AG04449 (cell line): Measurements from ENCODE around the gene OTUB1.
"Not testable (repeated sequence)": the region's sequence is repeated elsewhere in the genome, so short reads cannot be mapped to it uniquely, and the experiment has no call there.

Experiments
- CTCF ChIA-PET: fragments of 350-600 bp; formaldehyde crosslinking; extraction: SDS; loops from one replicate; lab custom pipeline; 2021; ENCODE audit warnings: antibody characterized with exemption; lab: Yijun Ruan, JAX
- POLR2A ChIA-PET: fragments of 400-600, 350-600 bp; formaldehyde crosslinking; extraction: SDS; loops from one replicate; lab custom pipeline; 2020; ENCODE audit warnings: antibody characterized with exemption, inconsistent platforms; lab: Yijun Ruan, JAX
- DNase-seq: peaks from one replicate; pipeline ENCODE4 v3.0.0-alpha.2; 2010; ENCODE audit warnings: low read depth, low spot score
- H3K4me3 ChIP-seq: 2 replicates; pipeline ENCODE4 v1.5.1; 2011; ENCODE audit warnings: low read depth, mild to moderate bottlenecking, control low read depth, low read length
- CTCF ChIP-seq: IDR thresholded peaks from one replicate; pipeline ENCODE4 v1.5.1; 2011; ENCODE audit warnings: mild to moderate bottlenecking, moderate library complexity, low read length, control low read depth, inconsistent platforms; ENCODE audit not compliant: insufficient read depth; ENCODE audit errors: missing control alignments

OTUB1 gene

GRCh38 chr11:63952570-63952969 is 33.7 kb upstream of the OTUB1 start:
- CTCF ChIA-PET, result interaction anchor here (0.8 to 12.8 kb wide), 3 partner anchors 9 to 200 kb away, joined by 3 to 639 read pairs (median 13); partner anchors contain the start of gene MARK2
- POLR2A ChIA-PET, result no interaction called here
- DNase-seq, result no peak
- no peak overlapping the region for H3K4me3 ChIP-seq
- no peak for TF ChIP-seq CTCF

- CTCF ChIA-PET, result interaction anchor here (0.8 to 2.2 kb wide), 4 partner anchors 9 to 121 kb away, joined by 3 to 15 read pairs (median 9); partner anchors contain the start of gene MARK2
Observed at GRCh38 chr11:63958008-63958407, 28.2 kb upstream of the OTUB1 start.

GRCh38 chr11:63961608-63962412 is 24.4 kb upstream of the OTUB1 start:
- no peak for TF ChIP-seq CTCF
- CTCF ChIA-PET, result interaction anchor here (0.7 to 3.4 kb wide), 8 partner anchors 12 to 191 kb away, joined by 3 to 17 read pairs (median 4); partner anchors contain the start of gene RCOR2
- no peak for DNase-seq
- POLR2A ChIA-PET, result interaction anchor here (0.6 kb wide), 1 partner anchor 27 kb away, joined by 4 read pairs; no protein-coding TSS in a partner anchor
- H3K4me3 ChIP-seq, result no peak overlapping the region

More at GRCh38 chr11:63958008-63958407, 28.2 kb upstream of the OTUB1 start:
- POLR2A ChIA-PET, result no interaction called here
- TF ChIP-seq CTCF, result no peak
- DNase-seq, result no peak
- no peak overlapping the region for H3K4me3 ChIP-seq

- POLR2A ChIA-PET, DNase-seq, H3K4me3 ChIP-seq: not testable (repeated sequence)
- CTCF ChIA-PET, result interaction anchor here (1.4 to 3.4 kb wide), 3 partner anchors 13 to 126 kb away, joined by 4 to 17 read pairs (median 6); partner anchors contain the start of gene MARK2
Observed at GRCh38 chr11:63963895-63964294, 22.3 kb upstream of the OTUB1 start.

- no peak for TF ChIP-seq CTCF
- no peak overlapping the region for H3K4me3 ChIP-seq
- CTCF ChIA-PET, result interaction anchor here (1.0 to 2.7 kb wide), 5 partner anchors 8 to 186 kb away, joined by 3 to 7 read pairs (median 6); no protein-coding TSS in a partner anchor
- DNase-seq, result no peak
- POLR2A ChIA-PET, result no interaction called here
Observed at GRCh38 chr11:63966444-63966843, 19.8 kb upstream of the OTUB1 start.

GRCh38 chr11:63969461-63969860 is 16.8 kb upstream of the OTUB1 start:
- POLR2A ChIA-PET, result no interaction called here
- no peak overlapping the region for H3K4me3 ChIP-seq
- TF ChIP-seq CTCF, result no peak
- CTCF ChIA-PET, result interaction anchor here (1.0 kb wide), 1 partner anchor 24 kb away, joined by 4 read pairs; no protein-coding TSS in a partner anchor
- no peak for DNase-seq
